ENCODE measurements around the gene PPP3CA. TPM values are rescaled to one million over a fixed set of nuclear protein-coding genes. Genes with fewer than 3 reads are reported as not detected.

The PPP3CA gene
- total and polyA plus RNA-seq, 7 donors, result 11.8 to 47.7 (median 26.2) TPM

- Histone ChIP-seq H3K9me3 (no peaks in the 10 kb centered on the region), H3K4me1 (peaks cover 0 to 20% (median 18%) of the 10 kb centered on the region in 4 donors), H3K27me3 (no peaks in the 10 kb centered on the region), H3K4me3 (no peak overlapping the region), H3K27ac (no peak overlapping the region), H3K36me3 (peaks cover 0 to 4% (median 0%) of the 10 kb centered on the region in 4 donors)
- 87 to 96% methylated on average over 8 of the region's 8 CpGs for WGBS, 2 donors
- TF ChIP-seq POLR2AphosphoS5 (IDR thresholded peaks at IDR 0.05) (no peak), EP300 (IDR thresholded peaks at IDR 0.05) (no peak), CTCF (IDR thresholded peaks at IDR 0.05) (no peak), POLR2A (IDR thresholded peaks at IDR 0.05) (no peak)
- intact Hi-C loops (cut with DNase I), result no loop called here
- no peak for DNase-seq
Measured at GRCh38 chr4:101025755-101026154, 321.6 kb downstream of the PPP3CA start.

GRCh38 chr4:101022151-101023024 is 324.9 kb downstream of the PPP3CA start:
- WGBS, 2 donors, result 91 to 94% methylated on average over 8 of the region's 8 CpGs
- DNase-seq, result no peak
- Histone ChIP-seq H3K4me1 (peaks cover 0 to 32% (median 27%) of the 10 kb centered on the region in 4 donors), H3K4me3 (no peak overlapping the region), H3K27ac (no peak overlapping the region), H3K36me3 (peaks cover 0 to 4% (median 0%) of the 10 kb centered on the region in 4 donors), H3K9me3 (no peaks in the 10 kb centered on the region), H3K27me3 (no peaks in the 10 kb centered on the region)
- intact Hi-C loops (cut with DNase I), result no loop called here
- TF ChIP-seq EP300 (IDR thresholded peaks at IDR 0.05) (no peak), POLR2AphosphoS5 (IDR thresholded peaks at IDR 0.05) (no peak), POLR2A (IDR thresholded peaks at IDR 0.05) (no peak), CTCF (IDR thresholded peaks at IDR 0.05) (no peak)

GRCh38 chr4:101020956-101021355 is 326.4 kb downstream of the PPP3CA start:
- 39 to 63% methylated on average over 4 of the region's 4 CpGs for WGBS, 2 donors
- DNase-seq, result no peak

GRCh38 chr4:101019941-101020401 is 327.4 kb downstream of the PPP3CA start:
- 8 to 29% methylated on average over 1 of the region's 1 CpG for WGBS, 2 donors
- Histone ChIP-seq H3K9me3 (no peaks in the 10 kb centered on the region), H3K27ac (no peak overlapping the region), H3K4me1 (peaks cover 0 to 32% (median 27%) of the 10 kb centered on the region in 4 donors), H3K27me3 (no peaks in the 10 kb centered on the region), H3K4me3 (no peak overlapping the region), H3K36me3 (no peaks in the 10 kb centered on the region)
- TF ChIP-seq POLR2AphosphoS5 (IDR thresholded peaks at IDR 0.05), result no peak
- no peak for TF ChIP-seq POLR2A (IDR thresholded peaks at IDR 0.05)
- no peak for TF ChIP-seq CTCF (IDR thresholded peaks at IDR 0.05)
- TF ChIP-seq EP300 (IDR thresholded peaks at IDR 0.05), result no peak
- no peak for DNase-seq
- intact Hi-C loops (cut with DNase I), result no loop called here

More at GRCh38 chr4:101020956-101021355, 326.4 kb downstream of the PPP3CA start:
- intact Hi-C loops (cut with DNase I), result no loop called here
- H3K27me3 ChIP-seq, result no peaks in the 10 kb centered on the region
- no peaks in the 10 kb centered on the region for H3K36me3 ChIP-seq
- peak; percentile 11 to 64 (median 44) for TF ChIP-seq POLR2AphosphoS5 (IDR thresholded peaks at IDR 0.05)
- TF ChIP-seq EP300 (IDR thresholded peaks at IDR 0.05), result no peak
- no peak for TF ChIP-seq CTCF (IDR thresholded peaks at IDR 0.05)
- TF ChIP-seq POLR2A (IDR thresholded peaks at IDR 0.05), result no peak
- H3K9me3 ChIP-seq, result no peaks in the 10 kb centered on the region
- no peak overlapping the region for H3K4me3 ChIP-seq
- peaks cover 0 to 32% (median 27%) of the 10 kb centered on the region in 4 donors for H3K4me1 ChIP-seq
- no peak overlapping the region for H3K27ac ChIP-seq
